ENCODE data around the gene TRDN.

DNA sequence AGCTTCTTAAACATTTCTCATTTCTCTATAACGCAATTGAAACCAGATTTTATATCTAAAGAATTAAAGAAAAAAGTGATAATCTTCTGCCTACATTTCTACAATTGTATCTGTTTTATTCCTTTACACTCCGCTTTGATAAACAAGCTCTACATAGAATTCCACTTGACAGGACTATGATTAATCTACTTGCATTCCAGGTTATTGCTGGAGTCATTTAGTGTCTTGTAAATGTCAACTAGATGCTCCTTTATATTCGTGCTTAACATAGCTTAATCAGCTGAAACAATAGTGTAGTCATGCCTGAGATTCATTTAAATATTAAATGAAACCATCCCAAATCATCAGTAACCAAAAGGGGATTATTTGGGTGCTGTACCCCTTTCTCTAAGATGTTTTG, 284.0 kb downstream of the TRDN start:
- TF ChIP-seq, protein P1, sequence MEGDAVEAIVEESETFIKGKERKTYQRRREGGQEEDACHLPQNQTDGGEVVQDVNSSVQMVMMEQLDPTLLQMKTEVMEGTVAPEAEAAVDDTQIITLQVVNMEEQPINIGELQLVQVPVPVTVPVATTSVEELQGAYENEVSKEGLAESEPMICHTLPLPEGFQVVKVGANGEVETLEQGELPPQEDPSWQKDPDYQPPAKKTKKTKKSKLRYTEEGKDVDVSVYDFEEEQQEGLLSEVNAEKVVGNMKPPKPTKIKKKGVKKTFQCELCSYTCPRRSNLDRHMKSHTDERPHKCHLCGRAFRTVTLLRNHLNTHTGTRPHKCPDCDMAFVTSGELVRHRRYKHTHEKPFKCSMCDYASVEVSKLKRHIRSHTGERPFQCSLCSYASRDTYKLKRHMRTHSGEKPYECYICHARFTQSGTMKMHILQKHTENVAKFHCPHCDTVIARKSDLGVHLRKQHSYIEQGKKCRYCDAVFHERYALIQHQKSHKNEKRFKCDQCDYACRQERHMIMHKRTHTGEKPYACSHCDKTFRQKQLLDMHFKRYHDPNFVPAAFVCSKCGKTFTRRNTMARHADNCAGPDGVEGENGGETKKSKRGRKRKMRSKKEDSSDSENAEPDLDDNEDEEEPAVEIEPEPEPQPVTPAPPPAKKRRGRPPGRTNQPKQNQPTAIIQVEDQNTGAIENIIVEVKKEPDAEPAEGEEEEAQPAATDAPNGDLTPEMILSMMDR (conservative IDR thresholded peaks at IDR 0.05 in 1 of 2, IDR thresholded peaks at IDR 0.05 in 1 of 2; ENCODE audit: extremely low read depth in 1 of 2, insufficient read depth in 1 of 2, low read depth in 1 of 2, low read length in 2 of 2) = no peak
- no peak for TF ChIP-seq EZH2 (IDR thresholded peaks at IDR 0.05; ENCODE audit: borderline replicate concordance, low read length)

Measured in mammary epithelial cell (primary cell).